ENCODE results near the gene TXNIP. TPM values are rescaled to one million over a fixed set of nuclear protein-coding genes. Genes with fewer than 3 reads are reported as not detected.

Gene TXNIP
- total and polyA plus RNA-seq, 2 of the 4 experiments (the other 2 are of a cell fraction): 36.4 to 77.2 TPM

DNA sequence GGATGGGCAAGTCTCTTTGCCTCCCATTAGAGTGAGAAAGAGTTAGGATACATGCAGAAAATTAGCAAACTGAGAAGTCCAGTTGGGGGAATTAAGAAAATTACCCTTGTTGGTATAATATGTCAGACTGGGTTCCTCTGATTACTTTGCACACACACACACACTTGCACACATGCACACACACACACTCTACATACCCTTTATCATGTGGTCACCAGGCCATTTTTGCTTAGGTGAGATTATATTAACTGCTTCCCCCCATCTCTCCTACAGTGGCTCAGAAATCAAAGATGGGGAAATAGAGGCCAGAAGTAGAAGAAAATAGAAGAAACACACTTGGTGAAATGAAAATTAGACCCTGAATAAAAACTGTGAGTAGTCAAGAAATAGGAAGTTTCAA lies 37.6 kb downstream of the TXNIP start:
- Histone ChIP-seq H3K4ac (ENCODE audit: low read depth, low read length) (no peak overlapping the region), H3K4me2 (ENCODE audit: low read depth, low read length) (no peak overlapping the region), H3K4me3 (ENCODE audit: insufficient read depth, low read depth, low read length) (no peak overlapping the region), H3K18ac (ENCODE audit: low read depth, low read length) (no peak overlapping the region), H2AK5ac (ENCODE audit: low read depth, low read length) (no peak overlapping the region), H2BK120ac (ENCODE audit: low read depth, low read length) (no peak overlapping the region), H4K20me1 (ENCODE audit: insufficient read depth, low read length) (peaks cover 15% of the 10 kb centered on the region; the same call in 1 of the 2 replicates), H2BK5ac (ENCODE audit: low read depth, low read length, poor library complexity, severe bottlenecking) (no peak overlapping the region), H2BK15ac (ENCODE audit: low read depth, low read length) (no peak overlapping the region), H4K5ac (ENCODE audit: low read depth, low read length) (no peak overlapping the region), H4K91ac (ENCODE audit: insufficient read depth, low read depth, low read length) (no peak overlapping the region), H3K4me1 (ENCODE audit: control insufficient read depth, insufficient read depth, low read length) (peaks cover 27% of the 10 kb centered on the region), H2AFZ (replicated peaks; ENCODE audit: low read length, poor library complexity) (no peak overlapping the region), H3K9ac (ENCODE audit: low read depth, low read length) (no peak overlapping the region), H4K8ac (ENCODE audit: low read depth in 2 of 2, low read length in 2 of 2) (no peak overlapping the region), H2BK20ac (ENCODE audit: low read depth, low read length) (no peak overlapping the region), H3K79me1 (ENCODE audit: low read depth in 1 of 2, low read length in 2 of 2) (peaks cover 21 to 65% of the 10 kb centered on the region in 2 experiments), H3K56ac (ENCODE audit: extremely low read depth, insufficient read depth, low read length) (no peak overlapping the region), H3K9me1 (ENCODE audit: insufficient read depth, low read length) (peaks cover 22% of the 10 kb centered on the region), H2AK9ac (replicated peaks; ENCODE audit: low read depth, low read length, poor library complexity) (no peak overlapping the region), H3K27me3 (ENCODE audit: control insufficient read depth, insufficient read depth, low read length) (no peaks in the 10 kb centered on the region), H3K27ac (ENCODE audit: insufficient read depth, low read length) (no peak overlapping the region), H3K23ac (ENCODE audit: low read depth, low read length) (no peak overlapping the region), H3K36me3 (ENCODE audit: control insufficient read depth, insufficient read depth, low read length) (no peaks in the 10 kb centered on the region), H3K14ac (replicated peaks; ENCODE audit: low read depth, low read length) (no peak overlapping the region), H3K9me3 (ENCODE audit: control insufficient read depth, insufficient read depth, low read length) (no peaks in the 10 kb centered on the region)
- intact Hi-C loops (cut with micrococcal nuclease) (loop anchor here (5.0 to 10.0 kb wide), 2 partner anchors 64 to 101 kb away; partner anchors contain the start of gene PIAS3), in situ Hi-C loops (cut with MboI; ENCODE audit: low sequenced_read_pairs) (no loop called here), dilution Hi-C loops (cut with HindIII; ENCODE audit: low sequenced_read_pairs, unreplicated experiment) (no loop called here)
- CTCF ChIA-PET: interaction anchor here (1.2 kb wide), 1 partner anchor 67 kb away, joined by 4 read pairs; no protein-coding TSS in a partner anchor
- POLR2A ChIA-PET (ENCODE audit: unreplicated experiment): no interaction called here
- TF ChIP-seq NFE2L2 (IDR thresholded peaks at IDR 0.05; ENCODE audit: low read depth, low read length) (no peak), FOS (IDR thresholded peaks at IDR 0.05; ENCODE audit: low read depth, low read length) (no peak), CTCF (conservative IDR thresholded peaks at IDR 0.05; ENCODE audit: low read depth, low read length) (no peak), SMC3 (IDR thresholded peaks at IDR 0.05; ENCODE audit: low read depth, low read length) (no peak), MAZ (IDR thresholded peaks at IDR 0.05; ENCODE audit: borderline replicate concordance, low read depth, low read length) (no peak), RAD21 (IDR thresholded peaks at IDR 0.05; ENCODE audit: low read length) (no peak), RCOR1 (IDR thresholded peaks at IDR 0.05; ENCODE audit: insufficient replicate concordance, low read length) (no peak), RFX5 (IDR thresholded peaks at IDR 0.05; ENCODE audit: low read depth, low read length) (no peak), MAFK (IDR thresholded peaks at IDR 0.05; ENCODE audit: low read depth, low read length) (no peak), CHD1 (IDR thresholded peaks at IDR 0.05; ENCODE audit: low read depth, low read length) (no peak), CEBPB (IDR thresholded peaks at IDR 0.05; ENCODE audit: low read depth, low read length) (no peak), BHLHE40 (IDR thresholded peaks at IDR 0.05; ENCODE audit: low read depth, low read length) (no peak), MXI1 (IDR thresholded peaks at IDR 0.05; ENCODE audit: borderline replicate concordance, low read depth, low read length) (no peak), POLR2A (IDR thresholded peaks at IDR 0.05; ENCODE audit: low read depth, low read length) (no peak)
- TF ChIP-seq, protein P1, sequence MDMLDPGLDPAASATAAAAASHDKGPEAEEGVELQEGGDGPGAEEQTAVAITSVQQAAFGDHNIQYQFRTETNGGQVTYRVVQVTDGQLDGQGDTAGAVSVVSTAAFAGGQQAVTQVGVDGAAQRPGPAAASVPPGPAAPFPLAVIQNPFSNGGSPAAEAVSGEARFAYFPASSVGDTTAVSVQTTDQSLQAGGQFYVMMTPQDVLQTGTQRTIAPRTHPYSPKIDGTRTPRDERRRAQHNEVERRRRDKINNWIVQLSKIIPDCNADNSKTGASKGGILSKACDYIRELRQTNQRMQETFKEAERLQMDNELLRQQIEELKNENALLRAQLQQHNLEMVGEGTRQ (IDR thresholded peaks at IDR 0.05; ENCODE audit: low read depth, low read length): no peak
- TF ChIP-seq, protein P2, sequence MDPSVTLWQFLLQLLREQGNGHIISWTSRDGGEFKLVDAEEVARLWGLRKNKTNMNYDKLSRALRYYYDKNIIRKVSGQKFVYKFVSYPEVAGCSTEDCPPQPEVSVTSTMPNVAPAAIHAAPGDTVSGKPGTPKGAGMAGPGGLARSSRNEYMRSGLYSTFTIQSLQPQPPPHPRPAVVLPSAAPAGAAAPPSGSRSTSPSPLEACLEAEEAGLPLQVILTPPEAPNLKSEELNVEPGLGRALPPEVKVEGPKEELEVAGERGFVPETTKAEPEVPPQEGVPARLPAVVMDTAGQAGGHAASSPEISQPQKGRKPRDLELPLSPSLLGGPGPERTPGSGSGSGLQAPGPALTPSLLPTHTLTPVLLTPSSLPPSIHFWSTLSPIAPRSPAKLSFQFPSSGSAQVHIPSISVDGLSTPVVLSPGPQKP (IDR thresholded peaks at IDR 0.05; ENCODE audit: borderline replicate concordance, low read depth, low read length): no peak
- no TSS peak for BruUV-seq (replicated peaks)
- no peak for DNase-seq
- ATAC-seq (ENCODE audit: low read depth): no peak
